Measurements from ENCODE around the gene EDNRA. TPM values are rescaled to one million over a fixed set of nuclear protein-coding genes. Genes with fewer than 3 reads are reported as not detected.
"Not testable (repeated sequence)": the region's sequence is repeated elsewhere in the genome, so short reads cannot be mapped to it uniquely, and the experiment has no call there.

The EDNRA gene
- polyA plus RNA-seq = 15.0 TPM
- long read RNA-seq, donor 1, full-length matches to known transcripts = 2 of 2 reads
- long read RNA-seq, donor 1, partial matches to known transcripts = 0 of 2 reads
- long read RNA-seq, donor 1, other reads (novel, unspliced or antisense) = 0 of 2 reads
- long read RNA-seq, donor 2, full-length matches to known transcripts = 6 of 6 reads
- long read RNA-seq, donor 2, partial matches to known transcripts = 0 of 6 reads
- long read RNA-seq, donor 2, other reads (novel, unspliced or antisense) = 0 of 6 reads
- long read RNA-seq, donor 3, full-length matches to known transcripts = 2 of 2 reads
- long read RNA-seq, donor 3, partial matches to known transcripts = 0 of 2 reads
- long read RNA-seq, donor 3, other reads (novel, unspliced or antisense) = 0 of 2 reads
- long read RNA-seq, donor 4 = 0 reads
- long read RNA-seq, donor 5, full-length matches to known transcripts = 4 of 4 reads
- long read RNA-seq, donor 5, partial matches to known transcripts = 0 of 4 reads
- long read RNA-seq, donor 5, other reads (novel, unspliced or antisense) = 0 of 4 reads
- long read RNA-seq, donor 6, full-length matches to known transcripts = 7 of 13 reads
- long read RNA-seq, donor 6, partial matches to known transcripts = 6 of 13 reads
- long read RNA-seq, donor 6, other reads (novel, unspliced or antisense) = 0 of 13 reads
- long read RNA-seq, donor 7, full-length matches to known transcripts = 1 of 7 reads
- long read RNA-seq, donor 7, partial matches to known transcripts = 6 of 7 reads
- long read RNA-seq, donor 7, other reads (novel, unspliced or antisense) = 0 of 7 reads
- long read RNA-seq, donor 8, full-length matches to known transcripts = 3 of 3 reads
- long read RNA-seq, donor 8, partial matches to known transcripts = 0 of 3 reads
- long read RNA-seq, donor 8, other reads (novel, unspliced or antisense) = 0 of 3 reads
- long read RNA-seq, donor 9, full-length matches to known transcripts = 1 of 1 reads
- long read RNA-seq, donor 9, partial matches to known transcripts = 0 of 1 reads
- long read RNA-seq, donor 9, other reads (novel, unspliced or antisense) = 0 of 1 reads
- long read RNA-seq, donor 10, full-length matches to known transcripts = 4 of 12 reads
- long read RNA-seq, donor 10, partial matches to known transcripts = 8 of 12 reads
- long read RNA-seq, donor 10, other reads (novel, unspliced or antisense) = 0 of 12 reads
- long read RNA-seq, donor 11 = 0 reads

DNA sequence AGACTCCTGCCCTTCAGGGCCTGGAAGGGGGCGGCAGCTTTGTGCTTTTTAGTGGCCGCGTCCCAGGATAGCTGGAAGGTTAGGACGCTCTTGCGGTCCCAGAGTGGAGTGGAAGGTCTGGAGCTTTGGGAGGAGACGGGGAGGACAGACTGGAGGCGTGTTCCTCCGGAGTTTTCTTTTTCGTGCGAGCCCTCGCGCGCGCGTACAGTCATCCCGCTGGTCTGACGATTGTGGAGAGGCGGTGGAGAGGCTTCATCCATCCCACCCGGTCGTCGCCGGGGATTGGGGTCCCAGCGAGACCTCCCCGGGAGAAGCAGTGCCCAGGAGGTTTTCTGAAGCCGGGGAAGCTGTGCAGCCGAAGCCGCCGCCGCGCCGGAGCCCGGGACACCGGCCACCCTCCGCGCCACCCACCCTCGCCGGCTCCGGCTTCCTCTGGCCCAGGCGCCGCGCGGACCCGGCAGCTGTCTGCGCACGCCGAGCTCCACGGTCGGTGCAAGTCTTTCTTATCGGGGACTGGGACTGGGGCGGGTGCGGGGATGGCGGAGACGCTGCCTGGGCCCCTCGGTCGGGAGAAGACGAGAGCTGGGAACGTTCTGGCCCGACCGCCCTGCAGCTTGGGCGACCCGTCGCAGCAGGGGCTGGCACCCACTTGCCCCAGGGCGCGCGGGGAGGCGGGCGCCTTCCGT, at the start of gene EDNRA:
Gene EDNRA (plus strand): TSS at position 207 of the 686 bp plus-strand sequence. CDS start 4,585 bp downstream, outside the sequence.
- Histone ChIP-seq H3K27me3 (ENCODE audit: control insufficient read depth, insufficient read depth, low read length) (peaks cover 17% of the 10 kb centered on the region), H3K9me3 (ENCODE audit: control insufficient read depth, low read depth, low read length) (no peaks in the 10 kb centered on the region), H3K4me3 (ENCODE audit: low read length) (peak within 1 kb of the TSS; percentile 45)

DNA sequence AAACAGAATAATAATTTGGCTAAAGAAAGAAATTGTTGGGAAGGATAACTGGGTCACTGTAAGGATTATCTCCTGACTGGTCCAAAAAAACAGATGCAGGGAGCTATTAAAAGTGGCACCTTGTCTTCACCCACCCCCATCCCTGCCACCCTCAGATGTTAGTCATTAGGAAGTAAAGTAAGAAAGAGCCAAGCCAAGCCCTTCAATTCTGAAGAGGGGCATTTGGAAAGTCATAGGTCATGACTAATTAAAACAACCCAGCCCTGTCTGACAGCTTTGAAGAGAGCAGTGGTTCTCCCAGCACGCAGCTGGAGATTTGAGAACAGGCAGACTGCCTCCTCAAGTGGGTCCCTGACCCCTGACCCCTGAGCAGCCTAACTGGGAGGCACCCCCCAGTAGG, 46.5 kb upstream of the EDNRA start:
- H3K36me3 ChIP-seq (ENCODE audit: control insufficient read depth, insufficient read depth, low read length); H3K27ac ChIP-seq (ENCODE audit: low read length); H3K27me3 ChIP-seq (ENCODE audit: control insufficient read depth, insufficient read depth, low read length); H3K4me1 ChIP-seq (ENCODE audit: control insufficient read depth, insufficient read depth, low read length); H3K4me3 ChIP-seq (ENCODE audit: low read length); H3K9me3 ChIP-seq (ENCODE audit: control insufficient read depth, low read depth, low read length); DNase-seq: not testable (repeated sequence)
- WGBS (ENCODE audit: insufficient coverage, low lambda C conversion rate) = no CpG with 5 or more reads among the region's 1 CpG

More for the DNA sequence above, at the start of gene EDNRA:
- Histone ChIP-seq H3K27ac (ENCODE audit: low read length) (peak within 1 kb of the TSS; percentile 44), H3K36me3 (ENCODE audit: control insufficient read depth, insufficient read depth, low read length) (no peaks in the 10 kb centered on the region), H3K4me1 (ENCODE audit: control insufficient read depth, insufficient read depth, low read length) (no peaks in the 10 kb centered on the region)
- WGBS (ENCODE audit: insufficient coverage, low lambda C conversion rate) = no CpG with 5 or more reads among the region's 68 CpGs
- DNase-seq = peak in 1 of 2 donors; percentile 51

DNA sequence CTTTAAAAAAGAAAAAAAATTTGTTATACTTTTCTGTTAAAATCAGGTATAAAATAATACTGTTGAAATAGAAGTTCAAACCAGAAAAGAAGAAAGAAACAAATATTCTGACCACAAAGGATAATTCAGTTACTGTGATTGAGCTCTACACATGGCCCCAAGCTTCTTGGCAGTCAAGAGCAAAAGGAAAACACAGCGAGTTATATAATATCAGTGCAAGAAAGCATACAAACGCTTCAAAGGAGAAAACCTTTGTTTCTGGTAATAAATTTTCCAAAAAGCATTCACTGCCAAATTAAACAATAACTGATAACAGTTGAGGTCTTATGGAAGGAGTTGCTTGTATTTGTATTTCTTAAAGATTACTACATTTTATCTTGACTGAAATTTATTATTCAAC, 40.5 kb upstream of the EDNRA start:
- DNase-seq = no peak
- 92% methylated on average over 2 of the region's 2 CpGs for WGBS (ENCODE audit: insufficient coverage, low lambda C conversion rate)
- no peak overlapping the region for H3K4me3 ChIP-seq (ENCODE audit: low read length)
- H3K27me3 ChIP-seq (ENCODE audit: control insufficient read depth, insufficient read depth, low read length) = no peaks in the 10 kb centered on the region
- H3K4me1 ChIP-seq (ENCODE audit: control insufficient read depth, insufficient read depth, low read length) = no peaks in the 10 kb centered on the region
- no peaks in the 10 kb centered on the region for H3K9me3 ChIP-seq (ENCODE audit: control insufficient read depth, low read depth, low read length)
- no peak overlapping the region for H3K27ac ChIP-seq (ENCODE audit: low read length)
- no peaks in the 10 kb centered on the region for H3K36me3 ChIP-seq (ENCODE audit: control insufficient read depth, insufficient read depth, low read length)

DNA sequence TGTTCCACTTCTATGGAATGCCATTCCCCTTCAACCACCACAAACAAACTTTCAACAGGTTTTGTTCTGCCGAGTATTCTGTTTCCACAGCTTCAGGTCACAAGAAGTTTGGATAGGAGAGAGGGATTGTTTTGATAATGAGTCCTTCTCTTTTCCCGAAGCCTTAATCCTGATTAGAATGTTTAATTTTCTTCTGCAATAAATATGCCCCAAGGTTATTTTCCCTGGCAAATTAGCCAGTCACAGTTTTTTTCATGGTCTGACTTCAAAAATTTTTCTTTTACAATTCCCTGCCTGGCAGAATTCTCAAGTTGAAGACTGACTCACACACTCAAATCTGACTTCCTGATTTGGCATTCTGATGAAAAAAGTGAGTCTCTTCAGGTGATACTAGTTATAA, 33.1 kb upstream of the EDNRA start:
- Histone ChIP-seq H3K27ac (ENCODE audit: low read length) (no peak overlapping the region), H3K27me3 (ENCODE audit: control insufficient read depth, insufficient read depth, low read length) (no peaks in the 10 kb centered on the region), H3K9me3 (ENCODE audit: control insufficient read depth, low read depth, low read length) (no peaks in the 10 kb centered on the region), H3K4me3 (ENCODE audit: low read length) (no peak overlapping the region), H3K4me1 (ENCODE audit: control insufficient read depth, insufficient read depth, low read length) (no peaks in the 10 kb centered on the region), H3K36me3 (ENCODE audit: control insufficient read depth, insufficient read depth, low read length) (no peaks in the 10 kb centered on the region)
- DNase-seq = no peak
- WGBS (ENCODE audit: insufficient coverage, low lambda C conversion rate) = 27% methylated on average over 2 of the region's 2 CpGs

DNA sequence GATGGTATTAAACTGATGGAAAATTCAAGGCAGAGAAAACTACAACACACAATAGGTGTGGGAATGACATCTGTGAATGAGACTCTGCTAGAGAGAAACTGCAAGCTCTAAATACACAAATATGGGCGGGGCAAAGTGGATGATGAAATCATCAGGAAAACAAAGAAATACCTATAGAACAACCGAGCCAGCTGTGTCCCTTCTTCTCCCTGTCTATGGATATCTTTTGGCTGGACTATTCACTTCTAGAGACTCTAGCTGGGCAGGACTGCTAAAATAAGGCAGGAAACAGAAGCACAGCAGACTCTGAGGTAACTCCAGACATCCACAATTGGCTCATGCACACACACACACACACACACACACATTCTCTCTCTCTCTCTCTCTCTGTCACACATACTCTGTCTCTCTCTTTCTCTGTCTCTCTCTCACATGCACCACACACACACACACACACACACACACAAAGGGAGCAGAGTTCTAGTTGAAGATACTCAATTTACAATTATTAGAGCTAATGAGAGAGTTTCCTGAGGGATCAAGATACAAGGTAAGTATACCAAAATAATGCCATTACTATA, 27.2 kb upstream of the EDNRA start:
- Histone ChIP-seq H3K27ac (ENCODE audit: low read length) (no peak overlapping the region), H3K9me3 (ENCODE audit: control insufficient read depth, low read depth, low read length) (no peaks in the 10 kb centered on the region), H3K36me3 (ENCODE audit: control insufficient read depth, insufficient read depth, low read length) (no peaks in the 10 kb centered on the region), H3K27me3 (ENCODE audit: control insufficient read depth, insufficient read depth, low read length) (no peaks in the 10 kb centered on the region), H3K4me3 (ENCODE audit: low read length) (no peak overlapping the region), H3K4me1 (ENCODE audit: control insufficient read depth, insufficient read depth, low read length) (no peaks in the 10 kb centered on the region)
- DNase-seq = no peak
- 100% methylated on average over 1 of the region's 2 CpGs for WGBS (ENCODE audit: insufficient coverage, low lambda C conversion rate)

DNA sequence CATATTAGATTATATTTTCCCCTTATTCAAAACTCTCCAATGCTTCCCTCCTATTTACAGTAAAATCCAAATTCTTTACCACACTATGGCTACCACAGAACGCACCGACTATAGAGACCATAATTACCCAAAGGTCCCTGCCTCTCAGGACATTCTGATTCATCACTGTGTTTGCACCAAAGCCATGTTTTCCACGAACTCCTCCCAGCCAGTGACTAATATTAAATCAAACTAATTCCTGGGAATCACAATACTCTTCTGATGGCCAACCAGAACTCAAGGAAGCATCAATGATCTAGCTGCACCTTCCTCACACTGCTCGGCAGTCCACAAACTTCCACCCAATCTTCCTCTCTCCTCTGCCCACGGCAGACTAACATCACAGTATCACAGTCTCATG, 24.2 kb upstream of the EDNRA start:
- no peak for DNase-seq
- H3K9me3 ChIP-seq (ENCODE audit: control insufficient read depth, low read depth, low read length) = no peaks in the 10 kb centered on the region
- H3K27ac ChIP-seq (ENCODE audit: low read length) = no peak overlapping the region
- H3K4me1 ChIP-seq (ENCODE audit: control insufficient read depth, insufficient read depth, low read length) = no peaks in the 10 kb centered on the region
- H3K27me3 ChIP-seq (ENCODE audit: control insufficient read depth, insufficient read depth, low read length) = no peaks in the 10 kb centered on the region
- WGBS (ENCODE audit: insufficient coverage, low lambda C conversion rate) = 60% methylated on average over 1 of the region's 5 CpGs
- no peak overlapping the region for H3K4me3 ChIP-seq (ENCODE audit: low read length)
- no peaks in the 10 kb centered on the region for H3K36me3 ChIP-seq (ENCODE audit: control insufficient read depth, insufficient read depth, low read length)

DNA sequence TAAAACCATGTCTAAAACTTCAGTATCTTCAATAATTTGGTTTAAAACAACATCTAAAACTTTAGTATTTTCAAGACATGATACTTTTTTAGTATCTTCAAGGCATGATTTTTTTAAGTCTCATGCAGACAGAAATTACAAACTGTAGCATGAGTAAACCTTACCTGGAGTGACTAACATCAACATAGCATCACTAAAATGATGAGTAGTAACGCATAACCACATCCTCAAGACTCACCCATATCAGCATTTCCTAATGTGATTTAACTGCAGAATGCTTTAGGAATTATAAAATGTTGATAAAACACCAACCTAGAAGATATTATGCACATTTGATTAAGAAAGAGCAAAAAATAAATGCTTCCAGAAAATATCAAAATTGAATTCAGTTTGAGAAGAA, 19.7 kb upstream of the EDNRA start:
- no peaks in the 10 kb centered on the region for H3K4me1 ChIP-seq (ENCODE audit: control insufficient read depth, insufficient read depth, low read length)
- no CpG with 5 or more reads among the region's 1 CpG for WGBS (ENCODE audit: insufficient coverage, low lambda C conversion rate)
- H3K9me3 ChIP-seq (ENCODE audit: control insufficient read depth, low read depth, low read length) = no peaks in the 10 kb centered on the region
- H3K27me3 ChIP-seq (ENCODE audit: control insufficient read depth, insufficient read depth, low read length) = no peaks in the 10 kb centered on the region
- H3K27ac ChIP-seq (ENCODE audit: low read length) = no peak overlapping the region
- H3K4me3 ChIP-seq (ENCODE audit: low read length) = no peak overlapping the region
- DNase-seq = no peak
- no peaks in the 10 kb centered on the region for H3K36me3 ChIP-seq (ENCODE audit: control insufficient read depth, insufficient read depth, low read length)

DNA sequence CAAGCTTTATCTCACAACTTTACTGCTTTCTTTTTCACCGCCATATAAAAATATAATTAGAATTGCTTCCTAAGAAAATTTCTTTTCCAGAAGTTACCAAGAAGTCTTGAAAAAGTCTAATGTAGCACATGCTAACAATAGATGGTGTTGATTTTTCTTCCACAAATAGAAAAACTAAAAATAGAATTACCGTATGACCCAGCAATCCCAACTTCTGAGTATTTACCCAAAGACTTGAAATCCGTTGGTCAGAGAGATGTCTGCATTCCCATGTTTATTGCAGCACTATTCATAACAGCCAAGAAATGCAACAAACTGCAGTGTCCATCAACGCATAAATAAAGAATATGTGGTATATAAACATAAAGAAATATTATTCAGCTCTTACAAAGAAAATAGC, 17.8 kb upstream of the EDNRA start:
- no peak for DNase-seq
- Histone ChIP-seq H3K36me3 (ENCODE audit: control insufficient read depth, insufficient read depth, low read length) (no peaks in the 10 kb centered on the region), H3K4me1 (ENCODE audit: control insufficient read depth, insufficient read depth, low read length) (no peaks in the 10 kb centered on the region), H3K4me3 (ENCODE audit: low read length) (no peak overlapping the region), H3K9me3 (ENCODE audit: control insufficient read depth, low read depth, low read length) (no peaks in the 10 kb centered on the region), H3K27ac (ENCODE audit: low read length) (no peak overlapping the region), H3K27me3 (ENCODE audit: control insufficient read depth, insufficient read depth, low read length) (no peaks in the 10 kb centered on the region)
- WGBS (ENCODE audit: insufficient coverage, low lambda C conversion rate) = 100% methylated on average over 1 of the region's 4 CpGs

DNA sequence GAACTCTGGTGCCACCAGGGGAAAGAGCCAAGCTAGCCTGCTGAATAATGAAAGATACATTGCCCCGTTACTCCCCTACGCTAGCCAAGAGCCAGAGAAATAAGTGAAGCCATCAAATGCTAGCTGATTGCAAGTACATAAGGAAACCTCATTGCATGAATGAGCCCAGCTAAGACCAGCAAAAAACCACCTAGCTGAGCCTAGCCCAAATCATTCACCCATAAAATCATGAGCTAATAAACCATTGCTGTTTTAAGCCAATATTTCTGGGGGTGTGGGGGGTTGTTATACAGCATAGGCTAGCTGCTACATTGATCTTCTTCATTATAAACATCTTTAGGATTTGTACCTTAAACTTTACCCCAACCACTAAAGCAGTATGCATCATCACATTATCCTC, 15.4 kb upstream of the EDNRA start:
- Histone ChIP-seq H3K4me3 (ENCODE audit: low read length) (no peak overlapping the region), H3K4me1 (ENCODE audit: control insufficient read depth, insufficient read depth, low read length) (no peaks in the 10 kb centered on the region), H3K9me3 (ENCODE audit: control insufficient read depth, low read depth, low read length) (no peaks in the 10 kb centered on the region), H3K27ac (ENCODE audit: low read length) (no peak overlapping the region), H3K27me3 (ENCODE audit: control insufficient read depth, insufficient read depth, low read length) (no peaks in the 10 kb centered on the region), H3K36me3 (ENCODE audit: control insufficient read depth, insufficient read depth, low read length) (no peaks in the 10 kb centered on the region)
- WGBS (ENCODE audit: insufficient coverage, low lambda C conversion rate) = no CpG with 5 or more reads among the region's 2 CpGs
- no peak for DNase-seq

Measured in large intestine (tissue), 12 donors.